Measurements from ENCODE around the gene TPGS2.
A peak's percentile ranks its signal among the peaks of the same experiment; 100 is the strongest.
"Not testable (repeated sequence)": the region's sequence is repeated elsewhere in the genome, so short reads cannot be mapped to it uniquely, and the experiment has no call there.

TPGS2 gene

GRCh38 chr18:36828630-36829361, at the start of gene TPGS2, which contains the start of gene KIAA1328:
TSS of gene TPGS2 (minus strand) at chr18:36829002. CDS start at chr18:36828767, 235 bp downstream.
TSS of gene KIAA1328 (plus strand) at chr18:36829127. CDS start at chr18:36829139, 12 bp downstream.
- peak; percentile 94 for DNase-seq

- not testable (repeated sequence) for DNase-seq
Observed at GRCh38 chr18:36873826-36874225, 45.0 kb upstream of the TPGS2 start.

GRCh38 chr18:36872329-36872728, 43.5 kb upstream of the TPGS2 start:
- DNase-seq: no peak

- DNase-seq: no peak
Observed at GRCh38 chr18:36871801-36872200, 43.0 kb upstream of the TPGS2 start.

GRCh38 chr18:36867056-36867455, 38.3 kb upstream of the TPGS2 start:
- DNase-seq: no peak

- peak; percentile 10 for DNase-seq
Observed at GRCh38 chr18:36862182-36862581, 33.4 kb upstream of the TPGS2 start.

- no peak for DNase-seq
Observed at GRCh38 chr18:36856815-36857214, 28.0 kb upstream of the TPGS2 start.

GRCh38 chr18:36851202-36851590, 22.4 kb upstream of the TPGS2 start:
- DNase-seq: no peak

GRCh38 chr18:36850527-36851201, 21.9 kb upstream of the TPGS2 start:
- peak; percentile 56 for DNase-seq

- no peak for DNase-seq
Observed at GRCh38 chr18:36849288-36850006, 20.6 kb upstream of the TPGS2 start.

GRCh38 chr18:36848609-36849008, 19.8 kb upstream of the TPGS2 start:
- no peak for DNase-seq

GRCh38 chr18:36843784-36844183, 15.0 kb upstream of the TPGS2 start:
- no peak for DNase-seq

GRCh38 chr18:36843199-36843598, 14.4 kb upstream of the TPGS2 start:
- no peak for DNase-seq

GRCh38 chr18:36839835-36840234, 11.0 kb upstream of the TPGS2 start:
- DNase-seq: no peak

GRCh38 chr18:36835927-36836326, 7.1 kb upstream of the TPGS2 start:
- DNase-seq: no peak

GRCh38 chr18:36833120-36833519, 4.3 kb upstream of the TPGS2 start:
- DNase-seq: no peak

GRCh38 chr18:36831139-36831538, 2.3 kb upstream of the TPGS2 start:
- DNase-seq: peak; percentile 26

GRCh38 chr18:36830158-36830495, 1.3 kb upstream of the TPGS2 start:
- no peak for DNase-seq

GRCh38 chr18:36829362-36830157, 758 bp upstream of the TPGS2 start:
- DNase-seq: no peak

- DNase-seq: peak; percentile 35
Observed at GRCh38 chr18:36828157-36828629, 609 bp downstream of the TPGS2 start.

- DNase-seq: no peak
Observed at GRCh38 chr18:36826556-36826955, 2.2 kb downstream of the TPGS2 start.

GRCh38 chr18:36825526-36825925, 3.3 kb downstream of the TPGS2 start:
- no peak for DNase-seq

- DNase-seq: no peak
Observed at GRCh38 chr18:36821681-36822080, 7.1 kb downstream of the TPGS2 start.
